ENCODE measurements around the gene SLC4A8. TPM values are rescaled to one million over a fixed set of nuclear protein-coding genes. Genes with fewer than 3 reads are reported as not detected.
"Not testable (repeated sequence)": the region's sequence is repeated elsewhere in the genome, so short reads cannot be mapped to it uniquely, and the experiment has no call there.

SLC4A8 gene
- total RNA-seq, 1 donor from 2014 or later = 5.2 TPM

DNA sequence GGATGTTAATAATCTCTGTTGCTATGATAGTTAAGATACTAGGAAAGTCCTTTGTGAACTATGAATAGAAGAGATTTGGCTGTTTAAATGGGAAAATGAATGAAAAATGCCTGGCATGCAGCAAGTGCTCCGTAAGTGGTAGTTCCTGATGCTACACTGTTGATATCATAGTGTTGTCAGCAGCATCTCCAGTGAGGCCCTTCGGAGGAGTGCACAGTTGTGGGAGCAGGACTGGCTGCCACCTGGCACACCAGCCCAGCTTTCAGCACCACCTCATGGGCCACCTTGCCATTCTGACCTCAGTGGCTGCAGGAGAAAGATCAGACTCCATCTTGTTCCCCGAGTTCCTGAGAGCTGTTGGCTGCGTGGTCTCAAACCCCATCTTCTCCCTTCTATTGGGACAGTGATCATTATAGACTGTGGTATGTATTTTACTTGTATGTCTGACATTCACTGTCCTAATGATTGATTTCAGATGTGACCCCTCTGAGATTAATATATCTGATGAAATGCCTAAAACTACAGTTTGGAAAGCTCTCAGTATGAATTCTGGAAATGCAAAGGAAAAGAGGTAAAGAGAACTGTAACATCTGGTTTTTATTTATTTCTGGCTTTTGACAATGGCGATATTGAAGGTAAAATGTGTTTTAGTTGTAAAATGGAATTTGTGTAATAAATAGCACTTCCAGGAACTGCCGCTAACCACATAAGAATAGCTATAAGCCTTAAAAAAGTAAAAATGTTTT is 80.9 kb downstream of the SLC4A8 start:
- H3K9me3 Mint-ChIP-seq = no peaks in the 10 kb centered on the region
- ChIA-PET POLR2A (no interaction called here), CTCF (no interaction called here)
- H3K27ac Mint-ChIP-seq = no peak overlapping the region
- ATAC-seq (ENCODE audit: low read depth) = no peak
- DNase-seq = no peak
- H3K27me3 Mint-ChIP-seq = no peaks in the 10 kb centered on the region
- TF ChIP-seq, protein P1, sequence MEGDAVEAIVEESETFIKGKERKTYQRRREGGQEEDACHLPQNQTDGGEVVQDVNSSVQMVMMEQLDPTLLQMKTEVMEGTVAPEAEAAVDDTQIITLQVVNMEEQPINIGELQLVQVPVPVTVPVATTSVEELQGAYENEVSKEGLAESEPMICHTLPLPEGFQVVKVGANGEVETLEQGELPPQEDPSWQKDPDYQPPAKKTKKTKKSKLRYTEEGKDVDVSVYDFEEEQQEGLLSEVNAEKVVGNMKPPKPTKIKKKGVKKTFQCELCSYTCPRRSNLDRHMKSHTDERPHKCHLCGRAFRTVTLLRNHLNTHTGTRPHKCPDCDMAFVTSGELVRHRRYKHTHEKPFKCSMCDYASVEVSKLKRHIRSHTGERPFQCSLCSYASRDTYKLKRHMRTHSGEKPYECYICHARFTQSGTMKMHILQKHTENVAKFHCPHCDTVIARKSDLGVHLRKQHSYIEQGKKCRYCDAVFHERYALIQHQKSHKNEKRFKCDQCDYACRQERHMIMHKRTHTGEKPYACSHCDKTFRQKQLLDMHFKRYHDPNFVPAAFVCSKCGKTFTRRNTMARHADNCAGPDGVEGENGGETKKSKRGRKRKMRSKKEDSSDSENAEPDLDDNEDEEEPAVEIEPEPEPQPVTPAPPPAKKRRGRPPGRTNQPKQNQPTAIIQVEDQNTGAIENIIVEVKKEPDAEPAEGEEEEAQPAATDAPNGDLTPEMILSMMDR (IDR thresholded peaks at IDR 0.05) = no peak
- no peak overlapping the region for H3K4me3 Mint-ChIP-seq
- H3K36me3 Mint-ChIP-seq (ENCODE audit: low read depth) = peaks cover 3% of the 10 kb centered on the region
- peaks cover 12% of the 10 kb centered on the region for H3K4me1 Mint-ChIP-seq
- intact Hi-C loops (cut with micrococcal nuclease) = no loop called here

DNA sequence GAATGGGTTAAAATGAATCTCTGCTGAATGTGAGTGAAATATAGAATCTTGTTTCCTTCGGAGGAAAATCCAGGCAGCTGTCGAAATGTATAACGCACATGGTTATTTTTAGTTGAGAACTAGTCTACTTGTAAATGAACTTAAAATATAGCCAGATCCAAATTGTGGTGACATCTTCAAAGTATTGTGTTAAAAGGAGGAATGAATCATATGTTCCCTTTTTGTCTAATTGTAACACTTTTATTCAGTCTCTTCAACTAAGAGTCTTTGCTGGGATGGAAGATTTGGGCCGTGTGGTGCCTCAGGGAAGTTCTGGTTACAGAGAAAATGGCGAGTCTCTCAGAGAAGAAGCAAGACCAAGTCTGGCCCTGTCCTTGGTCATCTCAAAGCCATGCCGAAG is 82.5 kb downstream of the SLC4A8 start:
- H3K4me1 Mint-ChIP-seq = peaks cover 5% of the 10 kb centered on the region
- ATAC-seq (ENCODE audit: low read depth) (no peak), DNase-seq (no peak)
- POLR2A ChIA-PET = interaction anchor here (0.7 kb wide), 1 partner anchor 424 kb away, joined by 3 read pairs; no protein-coding TSS in a partner anchor
- TF ChIP-seq, protein P1 (IDR thresholded peaks at IDR 0.05) = no peak
- CTCF ChIA-PET = no interaction called here
- H3K4me3 Mint-ChIP-seq = no peak overlapping the region
- H3K27me3 Mint-ChIP-seq = no peaks in the 10 kb centered on the region
- no peaks in the 10 kb centered on the region for H3K9me3 Mint-ChIP-seq
- intact Hi-C loops (cut with micrococcal nuclease) = no loop called here
- H3K36me3 Mint-ChIP-seq (ENCODE audit: low read depth) = peaks cover 3% of the 10 kb centered on the region
- H3K27ac Mint-ChIP-seq = no peak overlapping the region

DNA sequence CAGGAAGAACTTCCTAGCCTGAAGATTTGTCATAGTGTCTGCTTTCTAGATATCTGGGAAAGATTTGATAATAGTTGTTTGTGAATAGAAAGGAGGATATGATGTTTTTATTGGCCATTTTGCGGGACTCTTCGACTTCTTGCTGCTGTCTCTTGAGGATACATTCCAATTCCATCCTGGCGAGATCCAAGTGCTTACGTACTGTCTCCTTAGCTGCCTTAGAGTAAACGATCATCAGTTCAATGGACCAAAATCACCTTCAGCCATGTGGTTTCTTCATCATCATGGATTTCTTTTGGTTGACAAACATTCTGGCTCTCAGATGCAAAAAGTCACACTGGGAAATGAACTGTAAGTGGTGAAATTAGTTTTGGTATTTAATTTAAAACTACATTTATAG is 83.7 kb downstream of the SLC4A8 start:
- ATAC-seq (ENCODE audit: low read depth) (no peak), DNase-seq (no peak)
- ChIA-PET CTCF (no interaction called here), POLR2A (no interaction called here)
- Mint-ChIP-seq H3K27me3 (no peaks in the 10 kb centered on the region), H3K27ac (no peak overlapping the region), H3K36me3 (ENCODE audit: low read depth) (peaks cover 3% of the 10 kb centered on the region), H3K4me1 (no peaks in the 10 kb centered on the region), H3K4me3 (no peak overlapping the region), H3K9me3 (no peaks in the 10 kb centered on the region)
- TF ChIP-seq, protein P1 (IDR thresholded peaks at IDR 0.05) = no peak
- intact Hi-C loops (cut with micrococcal nuclease) = no loop called here

DNA sequence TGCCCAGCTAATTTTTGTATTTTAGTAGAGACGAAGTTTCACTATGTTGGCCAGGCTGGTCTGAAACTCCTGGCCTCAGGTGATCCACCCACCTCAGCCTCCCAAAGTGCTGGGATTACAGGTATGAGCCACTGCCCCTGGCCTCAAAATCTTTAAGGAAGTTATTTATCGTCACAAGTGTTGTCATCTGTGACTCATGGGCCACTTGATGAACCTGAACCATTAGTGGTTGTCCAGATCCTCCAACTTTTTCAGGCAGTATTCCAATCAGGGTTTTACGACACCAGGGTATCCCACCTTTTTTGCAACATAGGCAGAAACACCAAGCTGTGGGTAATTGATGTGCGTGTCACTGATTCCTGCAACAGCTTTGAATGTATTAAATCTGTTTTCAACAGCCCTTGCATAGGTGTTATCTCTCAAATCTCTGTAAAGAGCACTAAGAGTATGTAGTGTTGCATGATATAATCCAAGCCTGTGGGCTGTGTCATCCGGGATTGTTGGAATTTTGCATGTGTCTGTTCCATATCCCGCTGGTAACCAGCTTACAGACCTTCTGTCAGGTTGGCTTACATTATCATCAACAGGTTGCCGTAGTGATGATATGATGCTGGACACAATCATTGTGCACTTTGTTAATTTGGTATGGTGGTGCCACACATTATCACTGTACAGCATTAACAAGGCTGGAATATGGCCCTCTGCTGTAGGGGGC is 87.1 kb downstream of the SLC4A8 start:
- DNase-seq (no peak), ATAC-seq (ENCODE audit: low read depth) (no peak)
- ChIA-PET CTCF (no interaction called here), POLR2A (no interaction called here)
- Mint-ChIP-seq H3K9me3 (no peaks in the 10 kb centered on the region), H3K36me3 (ENCODE audit: low read depth) (peaks cover 5% of the 10 kb centered on the region), H3K4me3 (no peak overlapping the region), H3K4me1 (no peaks in the 10 kb centered on the region), H3K27ac (no peak overlapping the region), H3K27me3 (no peaks in the 10 kb centered on the region)
- intact Hi-C loops (cut with micrococcal nuclease) = no loop called here
- TF ChIP-seq, protein P1 (IDR thresholded peaks at IDR 0.05) = no peak

DNA sequence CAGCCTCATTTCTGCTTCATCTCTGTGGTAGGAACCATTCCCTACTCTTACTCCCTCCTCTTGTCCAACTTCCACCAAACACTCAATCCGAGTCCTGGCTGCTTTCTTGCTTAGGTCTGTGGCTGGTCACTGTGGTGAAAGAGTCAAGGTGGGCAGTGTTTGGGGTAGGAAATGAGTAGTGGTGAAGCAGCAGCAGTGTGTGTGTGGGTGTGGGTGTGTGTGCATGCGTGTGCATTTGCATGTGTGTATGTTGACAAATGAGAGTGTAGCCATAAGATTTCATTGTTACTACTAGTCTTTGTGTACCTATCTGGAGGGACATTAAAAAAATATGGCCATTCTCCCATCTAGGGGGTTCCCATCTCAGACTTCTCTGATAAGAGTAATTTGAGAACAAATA is 87.8 kb downstream of the SLC4A8 start:
- TF ChIP-seq, protein P1 (IDR thresholded peaks at IDR 0.05) = no peak
- intact Hi-C loops (cut with micrococcal nuclease) = no loop called here

DNA sequence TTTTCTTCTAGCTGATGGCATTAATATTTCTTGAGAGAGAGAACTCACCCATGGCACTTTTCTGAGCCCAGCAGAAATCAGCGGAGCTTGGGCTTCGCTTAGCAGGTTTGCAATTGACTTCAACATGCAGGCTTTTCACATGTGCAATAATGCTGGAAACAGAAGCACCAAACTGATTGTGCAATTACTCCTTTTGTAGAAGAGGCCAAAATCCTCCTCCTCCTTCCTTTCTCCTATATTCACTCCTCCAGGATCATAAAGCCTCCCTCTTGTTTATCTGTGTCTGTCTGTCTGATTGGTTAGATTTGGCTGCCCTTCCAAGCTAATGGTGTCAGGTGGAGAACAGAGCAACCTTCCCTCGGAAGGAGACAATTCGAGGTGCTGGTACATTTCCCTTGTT is 90.4 kb downstream of the SLC4A8 start:
- H3K4me3 Mint-ChIP-seq; H3K36me3 Mint-ChIP-seq (ENCODE audit: low read depth); H3K27me3 Mint-ChIP-seq; DNase-seq; CTCF ChIA-PET; ATAC-seq (ENCODE audit: low read depth); H3K4me1 Mint-ChIP-seq; intact Hi-C loops (cut with micrococcal nuclease); POLR2A ChIA-PET; H3K27ac Mint-ChIP-seq; H3K9me3 Mint-ChIP-seq: not testable (repeated sequence)

More for the DNA sequence above, 87.8 kb downstream of the SLC4A8 start:
- no peaks in the 10 kb centered on the region for H3K4me1 Mint-ChIP-seq
- no peaks in the 10 kb centered on the region for H3K9me3 Mint-ChIP-seq
- POLR2A ChIA-PET = no interaction called here
- H3K4me3 Mint-ChIP-seq = no peak overlapping the region
- ATAC-seq (ENCODE audit: low read depth) = no peak
- CTCF ChIA-PET = no interaction called here
- peaks cover 3% of the 10 kb centered on the region for H3K36me3 Mint-ChIP-seq (ENCODE audit: low read depth)
- no peak for DNase-seq
- no peak overlapping the region for H3K27ac Mint-ChIP-seq
- H3K27me3 Mint-ChIP-seq = no peaks in the 10 kb centered on the region

Measured in activated B cell treated with CpG ODN at 0.5 μM for 24 hours (primary cell).